H1 (cell line): Measurements from ENCODE around the gene DHRS4L2. TPM values are rescaled to one million over a fixed set of nuclear protein-coding genes. Genes with fewer than 3 reads are reported as not detected.
"Not testable (repeated sequence)": the region's sequence is repeated elsewhere in the genome, so short reads cannot be mapped to it uniquely, and the experiment has no call there.

ENCODE experiments used
- CTCF ChIA-PET: fragments of 300-600 bp; sonication (Branson Sonifier 250); formaldehyde crosslinking; loops from one replicate; lab custom pipeline; 2021; ENCODE audit not compliant: partially characterized antibody; lab: Charles Lee
- POLR2A ChIA-PET: fragments of 300-600 bp; sonication (Branson Sonifier 250); formaldehyde crosslinking; loops from one replicate; lab custom pipeline; 2021; ENCODE audit warnings: inconsistent platforms; ENCODE audit not compliant: partially characterized antibody; lab: Charles Lee
- DNase-seq, 2 experiments: peaks; one replicate each; pipeline versions ENCODE4 v3.0.0 to v3.0.0-alpha.2; 2010 to 2022; ENCODE audit warnings: low spot score in 2 of 2, low read depth in 1 of 2, mixed read lengths in 1 of 2
- FAIRE-seq: peaks from 2 replicates; lab custom pipeline; 2011; peaks lifted over from hg19 to GRCh38; lab: Jason Lieb, UNC
- H2AFZ ChIP-seq: 2 replicates; pipeline ENCODE4 v1.8.1; 2012; ENCODE audit warnings: low read length, inconsistent platforms
- H2AK5ac ChIP-seq: 2 replicates; pipeline ENCODE4 v1.6.1; 2013; ENCODE audit warnings: low read depth, low read length
- H2BK120ac ChIP-seq: replicated peaks from 2 replicates; pipeline ENCODE3; 2013; ENCODE audit warnings: low read depth, low read length, inconsistent platforms
- H2BK12ac ChIP-seq: 2 replicates; pipeline ENCODE4 v1.6.1; 2013; ENCODE audit warnings: low read depth, low read length
- H2BK15ac ChIP-seq: 2 replicates; pipeline ENCODE4 v1.6.1; 2013; ENCODE audit warnings: low read length
- H2BK20ac ChIP-seq: 2 replicates; pipeline ENCODE4 v1.6.1; 2013; ENCODE audit warnings: low read length
- H2BK5ac ChIP-seq: 2 replicates; pipeline ENCODE4 v1.6.1; 2013; ENCODE audit warnings: low read depth, low read length
- H3K14ac ChIP-seq: 2 replicates; pipeline ENCODE4 v1.6.1; 2013; ENCODE audit warnings: inconsistent platforms; ENCODE audit not compliant: insufficient read length
- H3K18ac ChIP-seq: 2 replicates; pipeline ENCODE4 v1.6.1; 2013; ENCODE audit warnings: low read length; ENCODE audit errors: extremely low read depth
- H3K23ac ChIP-seq: 2 replicates; pipeline ENCODE4 v1.6.1; 2013; ENCODE audit warnings: inconsistent platforms; ENCODE audit not compliant: insufficient read length
- H3K23me2 ChIP-seq: 2 replicates; pipeline ENCODE4 v1.6.1; 2013; ENCODE audit warnings: low read depth, low read length
- H3K27ac ChIP-seq: 2 replicates; pipeline ENCODE4 v1.6.1; 2011; ENCODE audit warnings: low read depth, low read length, inconsistent platforms
- H3K27me3 ChIP-seq, 4 experiments: replicated peaks in 1 of 4; 1 replicate in 1 of 4; 2 replicates in 3 of 4; pipeline versions ENCODE4 v1.6.1 to v1.8.1; 2011 to 2013; ENCODE audit warnings: low read length in 3 of 4, mild to moderate bottlenecking in 3 of 4, inconsistent platforms in 2 of 4, mixed read lengths in 2 of 4, moderate library complexity in 1 of 4; ENCODE audit not compliant: control insufficient read depth in 3 of 4, insufficient read depth in 3 of 4; ENCODE audit errors: extremely low read depth in 1 of 4
- H3K36me3 ChIP-seq, 4 experiments: 2 replicates each; pipeline versions ENCODE4 v1.6.1 to v1.8.1; 2011 to 2013; ENCODE audit warnings: mild to moderate bottlenecking in 4 of 4, low read length in 3 of 4, moderate library complexity in 2 of 4, control low read depth in 1 of 4, inconsistent platforms in 1 of 4; ENCODE audit not compliant: insufficient read depth in 4 of 4, control insufficient read depth in 2 of 4
- H3K4ac ChIP-seq: replicated peaks from 2 replicates; pipeline ENCODE3; 2013; ENCODE audit warnings: low read length, low read depth, mixed read lengths, inconsistent platforms; ENCODE audit not compliant: insufficient read length
- H3K4me1 ChIP-seq, 4 experiments: replicated peaks in 1 of 4; 1 replicate in 1 of 4; 2 replicates in 3 of 4; pipeline versions ENCODE4 v1.6.1 to v1.8.1; 2011 to 2013; ENCODE audit warnings: low read length in 3 of 4, inconsistent platforms in 2 of 4, mixed read lengths in 1 of 4; ENCODE audit not compliant: insufficient read depth in 4 of 4, control insufficient read depth in 3 of 4
- H3K4me2 ChIP-seq, 2 experiments: 2 replicates each; pipeline versions ENCODE4 v1.6.1 to v1.8.1; 2011 to 2013; ENCODE audit warnings: low read depth in 2 of 2, low read length in 2 of 2, control low read depth in 1 of 2, inconsistent platforms in 1 of 2, mild to moderate bottlenecking in 1 of 2; ENCODE audit not compliant: insufficient read depth in 1 of 2
- H3K4me3 ChIP-seq, 4 experiments: fragments of 200-600, 300-600 bp in 1 of 4; sonication (generic), shearing (Covaris generic), sonication (Bioruptor Twin) in 1 of 4; 2 replicates each; pipeline versions ENCODE4 v1.5.1 to v1.8.1; 2011 to 2016; ENCODE audit warnings: low read length in 4 of 4, low read depth in 3 of 4, control low read depth in 2 of 4, inconsistent platforms in 2 of 4, mild to moderate bottlenecking in 2 of 4, mixed read lengths in 1 of 4, moderate library complexity in 1 of 4; ENCODE audit not compliant: insufficient read depth in 2 of 4; ENCODE audit errors: extremely low read depth in 1 of 4
- H3K56ac ChIP-seq: replicated peaks from 2 replicates; pipeline ENCODE3; 2013; ENCODE audit warnings: low read depth, mild to moderate bottlenecking, mixed read lengths, low read length, inconsistent platforms; ENCODE audit not compliant: insufficient read length
- H3K79me1 ChIP-seq: 2 replicates; pipeline ENCODE4 v1.6.1; 2013; ENCODE audit warnings: low read depth, low read length, control low read depth
- H3K79me2 ChIP-seq, 2 experiments: 2 replicates each; pipeline versions ENCODE4 v1.6.1 to v1.8.1; 2012 to 2013; ENCODE audit warnings: low read length in 2 of 2, mild to moderate bottlenecking in 2 of 2, inconsistent platforms in 1 of 2; ENCODE audit not compliant: insufficient read depth in 2 of 2, control insufficient read depth in 1 of 2
- H3K9ac ChIP-seq, 4 experiments: replicated peaks in 1 of 4; 1 replicate in 1 of 4; 2 replicates in 3 of 4; pipeline versions ENCODE4 v1.6.1 to v1.8.1; 2011 to 2013; ENCODE audit warnings: low read depth in 3 of 4, low read length in 3 of 4, control low read depth in 2 of 4, mild to moderate bottlenecking in 2 of 4, moderate library complexity in 2 of 4, inconsistent platforms in 1 of 4; ENCODE audit errors: extremely low read depth in 1 of 4
- H3K9me3 ChIP-seq, 2 experiments: 2 replicates each; pipeline versions ENCODE4 v1.6.1 to v1.8.1; 2012 to 2013; ENCODE audit warnings: mild to moderate bottlenecking in 2 of 2, moderate library complexity in 2 of 2, control low read depth in 1 of 2, inconsistent platforms in 1 of 2, low read depth in 1 of 2, low read length in 1 of 2, mixed read lengths in 1 of 2; ENCODE audit not compliant: insufficient read depth in 2 of 2
- H4K20me1 ChIP-seq, 2 experiments: replicated peaks in 1 of 2; 2 replicates each; pipeline versions ENCODE3 to v1.8.1; 2011 to 2013; ENCODE audit warnings: inconsistent platforms in 2 of 2, low read length in 2 of 2, mild to moderate bottlenecking in 1 of 2; ENCODE audit not compliant: insufficient read depth in 2 of 2, control insufficient read depth in 1 of 2
- H4K5ac ChIP-seq: 2 replicates; pipeline ENCODE4 v1.6.1; 2013; ENCODE audit warnings: low read length, low read depth, mixed read lengths, inconsistent platforms; ENCODE audit not compliant: insufficient read length
- H4K8ac ChIP-seq: 2 replicates; pipeline ENCODE4 v1.8.0; 2013; ENCODE audit warnings: mild to moderate bottlenecking, moderate library complexity, low read length, inconsistent platforms; ENCODE audit not compliant: insufficient read depth; ENCODE audit errors: extremely low read depth
- H4K91ac ChIP-seq: replicated peaks from 2 replicates; pipeline ENCODE3; 2013; ENCODE audit warnings: low read length, mixed read lengths, inconsistent platforms; ENCODE audit not compliant: insufficient read length
- WGBS, 2 experiments: shearing (Covaris generic) in 1 of 2; methylation state at CpG; one replicate each; pipeline versions ENCODE4 v1.1.6 to v1.1.7; 2013 to 2015; ENCODE audit warnings: low lambda C conversion rate in 2 of 2, mixed read lengths in 2 of 2, inconsistent platforms in 1 of 2, low coverage in 1 of 2, missing lambda C conversion rate in 1 of 2; ENCODE audit not compliant: insufficient replicate concordance in 2 of 2, insufficient coverage in 1 of 2, insufficient read length in 1 of 2; ENCODE audit errors: extremely low coverage in 1 of 2, missing lambda C conversion rate in 1 of 2; 5-methylcytosine and 5-hydroxymethylcytosine counted together
- polyA plus RNA-seq, 7 experiments: library from polyadenylated mRNA; depleted of rRNA in 3 of 7; stranded (reverse) in 5 of 7; unstranded in 2 of 7; fragments of >200 nt in 5 of 7; fragments of 200-250 nt in 2 of 7; gene quantifications; 1 replicate in 5 of 7; 2 replicates in 1 of 7; 4 replicates in 1 of 7; pipeline versions ENCODE4 v1.2.1 to v1.2.3, GENCODE V29; 2011 to 2013; ENCODE audit warnings: missing spikeins in 2 of 7, mixed read lengths in 2 of 7
- total RNA-seq: library from RNA; stranded (reverse); fragmentation: NEBNext Ultra II Directional; extraction: Animal tissue kit (Norgen Biotek cat#: 25700); gene quantifications from 2 replicates; pipeline ENCODE4 v1.2.1, GENCODE V29; 2021

DHRS4L2 gene
- total and polyA plus RNA-seq, 2 of the 8 experiments (the other 6 are each of a cell fraction or from before 2014, with no cell fraction given), result 12.3 to 15.4 TPM

DNA sequence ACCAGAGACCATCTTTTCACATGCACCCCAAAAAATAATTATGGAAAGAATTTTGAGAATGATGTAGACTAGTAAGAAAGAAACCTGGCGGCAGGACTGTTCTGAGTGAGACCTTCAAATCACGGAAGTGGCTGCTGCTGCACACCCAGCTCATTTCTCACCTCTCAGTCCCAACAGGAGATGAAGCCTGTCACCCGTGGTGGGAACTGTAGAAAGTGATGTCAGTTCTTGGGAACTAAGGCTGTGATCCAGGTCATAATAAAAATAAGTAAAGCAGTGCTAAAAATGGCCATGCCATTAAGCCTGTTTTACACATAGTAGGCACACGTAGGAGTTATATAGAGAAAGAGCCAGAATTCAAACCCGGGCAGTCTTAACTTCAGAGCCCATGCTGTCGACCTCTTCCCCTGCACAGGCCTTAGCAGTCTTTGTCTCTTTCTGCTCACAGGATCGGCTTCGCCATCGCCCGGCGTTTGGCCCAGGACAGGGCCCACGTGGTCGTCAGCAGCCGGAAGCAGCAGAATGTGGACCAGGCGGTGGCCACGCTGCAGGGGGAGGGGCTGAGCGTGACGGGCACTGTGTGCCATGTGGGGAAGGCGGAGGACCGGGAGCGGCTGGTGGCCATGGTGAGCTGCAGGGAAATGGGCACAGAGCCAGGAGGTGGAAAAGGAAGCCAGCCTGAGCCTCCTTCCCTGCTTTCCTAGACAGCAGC is 1.2 kb downstream of the DHRS4L2 start:
- not testable (repeated sequence) for H2BK12ac ChIP-seq, H3K4me2 ChIP-seq, H4K8ac ChIP-seq, H3K4ac ChIP-seq, H3K79me2 ChIP-seq, H3K27me3 ChIP-seq, DNase-seq, H3K4me1 ChIP-seq, FAIRE-seq, H4K20me1 ChIP-seq, H3K27ac ChIP-seq, H3K9ac ChIP-seq, H3K56ac ChIP-seq, H3K18ac ChIP-seq, H2AFZ ChIP-seq, H3K14ac ChIP-seq, H3K23me2 ChIP-seq, H2BK120ac ChIP-seq, H3K79me1 ChIP-seq, H3K36me3 ChIP-seq, H3K4me3 ChIP-seq, H2BK20ac ChIP-seq, H4K91ac ChIP-seq, H2BK5ac ChIP-seq, H3K9me3 ChIP-seq, H2BK15ac ChIP-seq, H2AK5ac ChIP-seq, H3K23ac ChIP-seq, H4K5ac ChIP-seq
- WGBS, 2 experiments, result 90% methylated on average over 9 of the region's 21 CpGs; no CpG with 5 or more reads in 1 of the 2 experiments
- ChIA-PET CTCF (interaction anchor here (0.9 to 2.3 kb wide), 4 partner anchors 36 to 154 kb away, joined by 3 to 9 read pairs (median 4); no protein-coding TSS in a partner anchor), POLR2A (interaction anchor here (1.1 to 1.7 kb wide), 2 partner anchors 62 to 104 kb away, joined by 3 to 7 read pairs; partner anchors contain the start of genes CARMIL3 and PCK2)
